Measurements from ENCODE around the gene GRIK2.

GRCh38 chr6:101608703-101609102 lies 215.2 kb downstream of the GRIK2 start:
- TF ChIP-seq CTCF (conservative IDR thresholded peaks at IDR 0.05; ENCODE audit: low read depth, low read length) (no peak), POLR2A (IDR thresholded peaks at IDR 0.05; ENCODE audit: low read depth, low read length) (no peak), NFE2L2 (IDR thresholded peaks at IDR 0.05; ENCODE audit: low read depth, low read length) (no peak), USF2 (IDR thresholded peaks at IDR 0.05; ENCODE audit: low read depth, low read length) (no peak), BHLHE40 (IDR thresholded peaks at IDR 0.05; ENCODE audit: low read depth, low read length) (no peak), MAZ (IDR thresholded peaks at IDR 0.05; ENCODE audit: borderline replicate concordance, low read depth, low read length) (no peak), RFX5 (IDR thresholded peaks at IDR 0.05; ENCODE audit: low read depth, low read length) (no peak), RAD21 (IDR thresholded peaks at IDR 0.05; ENCODE audit: low read length) (no peak)

All from IMR-90 (cell line).